HepG2 (cell line): ENCODE measurements around the gene ARAP3. TPM values are rescaled to one million over a fixed set of nuclear protein-coding genes. Genes with fewer than 3 reads are reported as not detected.

Experiments used
- CBX5 ChIP-seq: sonication (generic); formaldehyde crosslinking; IDR thresholded peaks from 2 replicates; pipeline ENCODE4 v1.4.0; 2020; ENCODE audit warnings: missing genetic modification reagents, borderline replicate concordance
- FOXK2 ChIP-seq: fragments of 450-650 bp; IDR thresholded peaks from 2 replicates; pipeline ENCODE4 v1.6.1; 2016
- FOXP1 ChIP-seq, 2 experiments: fragments of 450-650 bp in 1 of 2; IDR thresholded peaks; 2 replicates each; pipeline ENCODE4 v1.6.1; 2017 to 2018; ENCODE audit warnings: antibody characterized with exemption in 1 of 2
- GATA4 ChIP-seq: sonication (generic); IDR thresholded peaks from 2 replicates; pipeline ENCODE4 v1.6.1; 2016; ENCODE audit warnings: antibody characterized with exemption, low read depth, borderline replicate concordance
- MED13 ChIP-seq: sonication (generic); formaldehyde crosslinking; IDR thresholded peaks from 2 replicates; pipeline ENCODE4 v1.5.0; 2020; ENCODE audit warnings: missing genetic modification reagents
- NKX3-1 ChIP-seq: sonication (generic); formaldehyde crosslinking; IDR thresholded peaks from 2 replicates; pipeline ENCODE4 v1.5.0; 2020; ENCODE audit warnings: missing genetic modification reagents
- PAF1 ChIP-seq: IDR thresholded peaks from 2 replicates; pipeline ENCODE4 v1.6.1; 2016; ENCODE audit warnings: missing genetic modification reagents, missing compliant biosample characterization
- PRPF4 ChIP-seq: fragments of 200-400 bp; formaldehyde crosslinking; IDR thresholded peaks from 2 replicates; pipeline ENCODE4 v1.6.1; 2016; ENCODE audit warnings: low read length, low read depth; ENCODE audit not compliant: poor library complexity, severe bottlenecking
- SP1 ChIP-seq, 2 experiments: fragments of 450-650 bp in 1 of 2; sonication (generic) in 1 of 2; formaldehyde crosslinking in 1 of 2; IDR thresholded peaks; 2 replicates each; pipeline versions ENCODE4 v1.4.0 to v1.6.1; 2016 to 2020; ENCODE audit warnings: missing genetic modification reagents in 1 of 2
- TBP ChIP-seq: sonication (generic); formaldehyde crosslinking; IDR thresholded peaks from 2 replicates; pipeline ENCODE4 v1.5.0; 2020; ENCODE audit warnings: missing genetic modification reagents
- ZBTB1 ChIP-seq: sonication (generic); formaldehyde crosslinking; IDR thresholded peaks from 2 replicates; pipeline ENCODE4 v1.4.0; 2020; ENCODE audit warnings: missing genetic modification reagents, borderline replicate concordance
- ZBTB20 ChIP-seq: sonication (generic); formaldehyde crosslinking; IDR thresholded peaks from 2 replicates; pipeline ENCODE4 v1.8.1; 2023; ENCODE audit warnings: missing genetic modification reagents, low read depth, mild to moderate bottlenecking, borderline replicate concordance
- ZBTB3 ChIP-seq: sonication (generic); formaldehyde crosslinking; IDR thresholded peaks from 2 replicates; pipeline ENCODE4 v1.4.0; 2020; ENCODE audit warnings: low read depth, mild to moderate bottlenecking, moderate library complexity, missing genetic modification reagents, borderline replicate concordance
- ZNF251 ChIP-seq: sonication (generic); formaldehyde crosslinking; IDR thresholded peaks from 2 replicates; pipeline ENCODE4 v1.9.0; 2021; ENCODE audit warnings: mild to moderate bottlenecking, missing genetic modification reagents
- ZNF292 ChIP-seq: sonication (generic); formaldehyde crosslinking; IDR thresholded peaks from 2 replicates; pipeline ENCODE4 v1.8.1; 2022; ENCODE audit warnings: mild to moderate bottlenecking, low read depth, missing genetic modification reagents, borderline replicate concordance
- ZNF30 ChIP-seq: sonication (generic); formaldehyde crosslinking; IDR thresholded peaks from 2 replicates; pipeline ENCODE4 v1.5.0; 2020; ENCODE audit warnings: mild to moderate bottlenecking, missing genetic modification reagents
- ZNF468 ChIP-seq: sonication (generic); formaldehyde crosslinking; IDR thresholded peaks from 2 replicates; pipeline ENCODE4 v1.8.0; 2022; ENCODE audit warnings: mild to moderate bottlenecking, moderate library complexity, missing genetic modification reagents
- polyA plus RNA-seq, 8 experiments: library from polyadenylated mRNA; depleted of rRNA in 3 of 8; stranded (reverse) in 7 of 8; unstranded in 1 of 8; fragments of >200 nt; fragmentation: Illumina TruSeq in 4 of 8; extraction: Trizol in 4 of 8; gene quantifications; 2 replicates each; pipeline versions ENCODE4 v1.2.1 to v1.2.3, GENCODE V29; 2011 to 2016; ENCODE audit warnings: low read depth in 4 of 8, missing spikeins in 1 of 8, mixed read lengths in 1 of 8; ENCODE audit not compliant: insufficient read depth in 1 of 8
- total RNA-seq, 5 experiments: library from RNA; depleted of rRNA; stranded (reverse); fragments of >200 nt; fragmentation: Illumina TruSeq; extraction: Trizol; gene quantifications; 2 replicates each; pipeline ENCODE4 v1.2.3, GENCODE V29; 2016; ENCODE audit warnings: low read depth in 1 of 5
- TF ChIP-seq, protein P1 (sequence below), 2 experiments: IDR thresholded peaks; 2 replicates each; pipeline ENCODE4 v1.6.1; 2011 to 2012; ENCODE audit warnings: low read length in 2 of 2, borderline replicate concordance in 1 of 2, low read depth in 1 of 2, mild to moderate bottlenecking in 1 of 2, moderate library complexity in 1 of 2
- TF ChIP-seq, protein P2 (sequence below): sonication (generic); formaldehyde crosslinking; IDR thresholded peaks from 2 replicates; pipeline ENCODE4 v1.5.0; 2020; ENCODE audit warnings: mild to moderate bottlenecking, missing genetic modification reagents
- TF ChIP-seq, protein P3 (sequence below): IDR thresholded peaks from 2 replicates; pipeline ENCODE4 v1.6.1; 2016; ENCODE audit warnings: mild to moderate bottlenecking, missing biosample characterization, missing genetic modification reagents
- TF ChIP-seq, protein P4 (sequence below): sonication (generic); formaldehyde crosslinking; IDR thresholded peaks from 2 replicates; pipeline ENCODE4 v1.5.1; 2020; ENCODE audit warnings: missing genetic modification reagents, mild to moderate bottlenecking, borderline replicate concordance

The ARAP3 gene
- total and polyA plus RNA-seq, 2 of the 13 experiments (the other 11 are each of a cell fraction or from before 2014, with no cell fraction given) = 0.25 TPM; not detected in 1

DNA sequence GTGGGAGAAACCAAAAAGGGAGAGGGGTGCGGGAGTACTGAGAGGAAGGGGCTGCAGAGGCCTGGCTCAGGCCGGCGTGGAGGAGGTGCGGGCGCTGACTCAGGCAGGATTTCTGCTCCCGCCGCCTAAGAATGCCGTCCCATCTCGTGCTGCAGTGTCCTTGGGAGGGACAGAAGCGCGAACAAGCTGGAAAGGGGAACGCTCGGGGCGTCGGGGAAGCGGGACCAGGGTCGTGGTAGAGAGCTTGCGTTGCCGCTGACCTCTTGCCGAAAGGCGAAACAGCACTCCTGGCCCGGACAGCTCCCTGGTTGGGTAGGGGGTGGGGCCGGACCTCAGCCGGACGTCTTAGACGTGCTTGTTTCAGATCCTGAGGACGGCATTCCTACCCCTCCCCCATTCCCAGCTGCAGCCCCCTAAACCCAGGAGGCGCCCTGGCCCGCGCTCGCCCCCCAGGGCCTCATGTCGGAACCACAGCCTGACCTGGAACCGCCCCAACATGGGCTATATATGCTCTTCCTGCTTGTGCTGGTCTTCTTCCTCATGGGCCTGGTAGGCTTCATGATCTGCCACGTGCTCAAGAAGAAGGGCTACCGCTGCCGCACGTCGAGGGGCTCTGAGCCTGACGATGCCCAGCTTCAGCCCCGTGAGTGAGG, 44.1 kb downstream of the ARAP3 start (continued):
- TF ChIP-seq, protein P1, sequence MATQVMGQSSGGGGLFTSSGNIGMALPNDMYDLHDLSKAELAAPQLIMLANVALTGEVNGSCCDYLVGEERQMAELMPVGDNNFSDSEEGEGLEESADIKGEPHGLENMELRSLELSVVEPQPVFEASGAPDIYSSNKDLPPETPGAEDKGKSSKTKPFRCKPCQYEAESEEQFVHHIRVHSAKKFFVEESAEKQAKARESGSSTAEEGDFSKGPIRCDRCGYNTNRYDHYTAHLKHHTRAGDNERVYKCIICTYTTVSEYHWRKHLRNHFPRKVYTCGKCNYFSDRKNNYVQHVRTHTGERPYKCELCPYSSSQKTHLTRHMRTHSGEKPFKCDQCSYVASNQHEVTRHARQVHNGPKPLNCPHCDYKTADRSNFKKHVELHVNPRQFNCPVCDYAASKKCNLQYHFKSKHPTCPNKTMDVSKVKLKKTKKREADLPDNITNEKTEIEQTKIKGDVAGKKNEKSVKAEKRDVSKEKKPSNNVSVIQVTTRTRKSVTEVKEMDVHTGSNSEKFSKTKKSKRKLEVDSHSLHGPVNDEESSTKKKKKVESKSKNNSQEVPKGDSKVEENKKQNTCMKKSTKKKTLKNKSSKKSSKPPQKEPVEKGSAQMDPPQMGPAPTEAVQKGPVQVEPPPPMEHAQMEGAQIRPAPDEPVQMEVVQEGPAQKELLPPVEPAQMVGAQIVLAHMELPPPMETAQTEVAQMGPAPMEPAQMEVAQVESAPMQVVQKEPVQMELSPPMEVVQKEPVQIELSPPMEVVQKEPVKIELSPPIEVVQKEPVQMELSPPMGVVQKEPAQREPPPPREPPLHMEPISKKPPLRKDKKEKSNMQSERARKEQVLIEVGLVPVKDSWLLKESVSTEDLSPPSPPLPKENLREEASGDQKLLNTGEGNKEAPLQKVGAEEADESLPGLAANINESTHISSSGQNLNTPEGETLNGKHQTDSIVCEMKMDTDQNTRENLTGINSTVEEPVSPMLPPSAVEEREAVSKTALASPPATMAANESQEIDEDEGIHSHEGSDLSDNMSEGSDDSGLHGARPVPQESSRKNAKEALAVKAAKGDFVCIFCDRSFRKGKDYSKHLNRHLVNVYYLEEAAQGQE (IDR thresholded peaks at IDR 0.05; ENCODE audit: borderline replicate concordance in 1 of 2, low read depth in 1 of 2, low read length in 2 of 2) = peak; percentile 66 to 92
- no peak for TF ChIP-seq TBP (CRISPR knock-in tag)
- no peak for TF ChIP-seq MED13 (CRISPR knock-in tag)
- no peak for TF ChIP-seq ZBTB1 (CRISPR knock-in tag)
- no peak for TF ChIP-seq CBX5 (CRISPR knock-in tag)
- TF ChIP-seq, protein P2, sequence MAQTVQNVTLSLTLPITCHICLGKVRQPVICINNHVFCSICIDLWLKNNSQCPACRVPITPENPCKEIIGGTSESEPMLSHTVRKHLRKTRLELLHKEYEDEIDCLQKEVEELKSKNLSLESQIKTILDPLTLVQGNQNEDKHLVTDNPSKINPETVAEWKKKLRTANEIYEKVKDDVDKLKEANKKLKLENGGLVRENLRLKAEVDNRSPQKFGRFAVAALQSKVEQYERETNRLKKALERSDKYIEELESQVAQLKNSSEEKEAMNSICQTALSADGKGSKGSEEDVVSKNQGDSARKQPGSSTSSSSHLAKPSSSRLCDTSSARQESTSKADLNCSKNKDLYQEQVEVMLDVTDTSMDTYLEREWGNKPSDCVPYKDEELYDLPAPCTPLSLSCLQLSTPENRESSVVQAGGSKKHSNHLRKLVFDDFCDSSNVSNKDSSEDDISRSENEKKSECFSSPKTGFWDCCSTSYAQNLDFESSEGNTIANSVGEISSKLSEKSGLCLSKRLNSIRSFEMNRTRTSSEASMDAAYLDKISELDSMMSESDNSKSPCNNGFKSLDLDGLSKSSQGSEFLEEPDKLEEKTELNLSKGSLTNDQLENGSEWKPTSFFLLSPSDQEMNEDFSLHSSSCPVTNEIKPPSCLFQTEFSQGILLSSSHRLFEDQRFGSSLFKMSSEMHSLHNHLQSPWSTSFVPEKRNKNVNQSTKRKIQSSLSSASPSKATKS (CRISPR knock-in tag) = no peak
- TF ChIP-seq ZBTB20 (CRISPR knock-in tag) = no peak
- TF ChIP-seq PAF1 (CRISPR knock-in tag) = no peak
- no peak for TF ChIP-seq FOXP1 (IDR thresholded peaks at IDR 0.05)
- no peak for TF ChIP-seq FOXP1 (CRISPR knock-in tag; IDR thresholded peaks at IDR 0.05)
- TF ChIP-seq FOXK2 = no peak
- TF ChIP-seq ZNF30 (CRISPR knock-in tag) = no peak
- TF ChIP-seq ZNF468 (CRISPR knock-in tag) = no peak
- no peak for TF ChIP-seq GATA4
- no peak for TF ChIP-seq ZNF292 (CRISPR knock-in tag)
- TF ChIP-seq, protein P3, sequence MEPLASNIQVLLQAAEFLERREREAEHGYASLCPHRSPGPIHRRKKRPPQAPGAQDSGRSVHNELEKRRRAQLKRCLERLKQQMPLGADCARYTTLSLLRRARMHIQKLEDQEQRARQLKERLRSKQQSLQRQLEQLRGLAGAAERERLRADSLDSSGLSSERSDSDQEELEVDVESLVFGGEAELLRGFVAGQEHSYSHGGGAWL (CRISPR knock-in tag) = no peak
- no peak for TF ChIP-seq ZNF251 (CRISPR knock-in tag)
- TF ChIP-seq SP1 (IDR thresholded peaks at IDR 0.05) = no peak
- TF ChIP-seq SP1 (CRISPR knock-in tag; IDR thresholded peaks at IDR 0.05) = peak; percentile 11; the same call in 1 of the 2 replicates
- TF ChIP-seq ZBTB3 = no peak
- TF ChIP-seq NKX3-1 (CRISPR knock-in tag) = no peak
- peak; percentile 55 for TF ChIP-seq PRPF4
- TF ChIP-seq, protein P4, sequence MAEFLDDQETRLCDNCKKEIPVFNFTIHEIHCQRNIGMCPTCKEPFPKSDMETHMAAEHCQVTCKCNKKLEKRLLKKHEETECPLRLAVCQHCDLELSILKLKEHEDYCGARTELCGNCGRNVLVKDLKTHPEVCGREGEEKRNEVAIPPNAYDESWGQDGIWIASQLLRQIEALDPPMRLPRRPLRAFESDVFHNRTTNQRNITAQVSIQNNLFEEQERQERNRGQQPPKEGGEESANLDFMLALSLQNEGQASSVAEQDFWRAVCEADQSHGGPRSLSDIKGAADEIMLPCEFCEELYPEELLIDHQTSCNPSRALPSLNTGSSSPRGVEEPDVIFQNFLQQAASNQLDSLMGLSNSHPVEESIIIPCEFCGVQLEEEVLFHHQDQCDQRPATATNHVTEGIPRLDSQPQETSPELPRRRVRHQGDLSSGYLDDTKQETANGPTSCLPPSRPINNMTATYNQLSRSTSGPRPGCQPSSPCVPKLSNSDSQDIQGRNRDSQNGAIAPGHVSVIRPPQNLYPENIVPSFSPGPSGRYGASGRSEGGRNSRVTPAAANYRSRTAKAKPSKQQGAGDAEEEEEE = 0 out of 2 replicates have a peak, but pooled peaks have one; percentile 10
